Nephron progenitor cell (in vitro differentiated cells): ENCODE measurements around the gene DCHS1.
A peak's percentile ranks its signal among the peaks of the same experiment; 100 is the strongest.

ENCODE experiments used
- DNase-seq: peaks from one replicate; pipeline ENCODE4 v3.0.0; 2021
- H3K27ac Mint-ChIP-seq: 2 replicates; pipeline ENCODE4 v1.8.0; 2021; ENCODE audit warnings: mild to moderate bottlenecking, moderate library complexity, mixed read lengths
- H3K27me3 Mint-ChIP-seq: 2 replicates; pipeline ENCODE4 v1.8.0; 2021; ENCODE audit warnings: mild to moderate bottlenecking, low read depth, mixed read lengths; ENCODE audit not compliant: poor library complexity
- H3K36me3 Mint-ChIP-seq: 2 replicates; pipeline ENCODE4 v1.8.0; 2021; ENCODE audit warnings: low read depth, mixed read lengths
- H3K4me1 Mint-ChIP-seq: 2 replicates; pipeline ENCODE4 v1.8.0; 2021; ENCODE audit warnings: mixed read lengths
- H3K4me3 Mint-ChIP-seq: 2 replicates; pipeline ENCODE4 v1.8.0; 2021; ENCODE audit warnings: mild to moderate bottlenecking, moderate library complexity, mixed read lengths
- H3K9me3 Mint-ChIP-seq: 2 replicates; pipeline ENCODE4 v1.8.0; 2021; ENCODE audit warnings: mild to moderate bottlenecking, moderate library complexity, mixed read lengths
- CTCF ChIP-seq: fragments of 200-600 bp; sonication (generic); IDR thresholded peaks from 2 replicates; pipeline ENCODE4 v1.5.0; 2021; ENCODE audit warnings: antibody characterized with exemption

DCHS1 gene

GRCh38 chr11:6598555-6598954 lies 57.1 kb downstream of the DCHS1 start:
- no peaks in the 10 kb centered on the region for H3K9me3 Mint-ChIP-seq
- TF ChIP-seq CTCF = no peak
- H3K27ac Mint-ChIP-seq = no peak overlapping the region
- DNase-seq = no peak
- H3K27me3 Mint-ChIP-seq = peaks cover 6% of the 10 kb centered on the region
- H3K36me3 Mint-ChIP-seq = peaks cover 41% of the 10 kb centered on the region
- no peak overlapping the region for H3K4me3 Mint-ChIP-seq
- peaks cover 12% of the 10 kb centered on the region for H3K4me1 Mint-ChIP-seq

- DNase-seq = no peak
- peak overlapping the region; percentile 9 for H3K27ac Mint-ChIP-seq
- no peak for TF ChIP-seq CTCF
These were observed 59.3 kb downstream of the DCHS1 start for GRCh38 chr11:6596239-6596877.

GRCh38 chr11:6594142-6594768 lies 61.4 kb downstream of the DCHS1 start:
- Mint-ChIP-seq H3K4me1 (peaks cover 12% of the 10 kb centered on the region), H3K9me3 (no peaks in the 10 kb centered on the region), H3K27me3 (peaks cover 3% of the 10 kb centered on the region), H3K36me3 (peaks cover 50% of the 10 kb centered on the region), H3K4me3 (no peak overlapping the region), H3K27ac (peak overlapping the region; percentile 5)
- no peak for TF ChIP-seq CTCF
- no peak for DNase-seq

More at GRCh38 chr11:6596239-6596877, 59.3 kb downstream of the DCHS1 start:
- Mint-ChIP-seq H3K36me3 (peaks cover 46% of the 10 kb centered on the region), H3K4me3 (no peak overlapping the region), H3K27me3 (peaks cover 3% of the 10 kb centered on the region), H3K9me3 (no peaks in the 10 kb centered on the region), H3K4me1 (peaks cover 12% of the 10 kb centered on the region)

GRCh38 chr11:6588018-6588417 lies 67.6 kb downstream of the DCHS1 start:
- Mint-ChIP-seq H3K9me3 (peaks cover 22% of the 10 kb centered on the region), H3K27ac (no peak overlapping the region), H3K27me3 (no peaks in the 10 kb centered on the region), H3K36me3 (peaks cover 64% of the 10 kb centered on the region), H3K4me1 (no peaks in the 10 kb centered on the region), H3K4me3 (no peak overlapping the region)
- TF ChIP-seq CTCF = no peak
- no peak for DNase-seq

GRCh38 chr11:6587360-6587953 lies 68.2 kb downstream of the DCHS1 start:
- Mint-ChIP-seq H3K9me3 (peaks cover 27% of the 10 kb centered on the region), H3K36me3 (peaks cover 67% of the 10 kb centered on the region), H3K4me3 (no peak overlapping the region)

More at GRCh38 chr11:6587360-6587953, 68.2 kb downstream of the DCHS1 start:
- H3K4me1 Mint-ChIP-seq = no peaks in the 10 kb centered on the region
- H3K27me3 Mint-ChIP-seq = no peaks in the 10 kb centered on the region
- TF ChIP-seq CTCF = no peak
- H3K27ac Mint-ChIP-seq = no peak overlapping the region
- no peak for DNase-seq
